HPDE6-E6E7 (cell line): ENCODE results near the gene TMTC2.
"Not testable (repeated sequence)": the region's sequence is repeated elsewhere in the genome, so short reads cannot be mapped to it uniquely, and the experiment has no call there.

Source experiments
- DNase-seq: peaks from one replicate; pipeline ENCODE4 v3.0.0; 2011; ENCODE audit warnings: missing footprints; ENCODE audit errors: extremely low spot score

Gene TMTC2

GRCh38 chr12:83077041-83077440 lies 390.3 kb downstream of the TMTC2 start:
- no peak for DNase-seq

GRCh38 chr12:83082690-83083276 lies 396.1 kb downstream of the TMTC2 start:
- DNase-seq: no peak

- DNase-seq: no peak
Observed at GRCh38 chr12:83083616-83084015, 396.9 kb downstream of the TMTC2 start.

- no peak for DNase-seq
Observed at GRCh38 chr12:83084516-83085234, 398.0 kb downstream of the TMTC2 start.

- no peak for DNase-seq
Observed at GRCh38 chr12:83086023-83086422, 399.3 kb downstream of the TMTC2 start.

GRCh38 chr12:83089575-83089974 lies 402.9 kb downstream of the TMTC2 start:
- DNase-seq: no peak

- no peak for DNase-seq
Observed at GRCh38 chr12:83092129-83092528, 405.4 kb downstream of the TMTC2 start.

- DNase-seq: no peak
Observed at GRCh38 chr12:83092606-83093005, 405.9 kb downstream of the TMTC2 start.

- no peak for DNase-seq
Observed at GRCh38 chr12:83093426-83093825, 406.7 kb downstream of the TMTC2 start.

GRCh38 chr12:83097643-83098342 lies 411.1 kb downstream of the TMTC2 start:
- no peak for DNase-seq

GRCh38 chr12:83099436-83099835 lies 412.7 kb downstream of the TMTC2 start:
- no peak for DNase-seq

- no peak for DNase-seq
Observed at GRCh38 chr12:83102499-83102898, 415.8 kb downstream of the TMTC2 start.

GRCh38 chr12:83106873-83107272 lies 420.2 kb downstream of the TMTC2 start:
- DNase-seq: no peak

GRCh38 chr12:83110424-83110823 lies 423.7 kb downstream of the TMTC2 start:
- no peak for DNase-seq

GRCh38 chr12:83113945-83114344 lies 427.2 kb downstream of the TMTC2 start:
- DNase-seq: no peak

- DNase-seq: no peak
Observed at GRCh38 chr12:83114966-83115365, 428.3 kb downstream of the TMTC2 start.

- not testable (repeated sequence) for DNase-seq
Observed at GRCh38 chr12:83117926-83118325, 431.2 kb downstream of the TMTC2 start.

- DNase-seq: no peak
Observed at GRCh38 chr12:83121897-83122622, 435.4 kb downstream of the TMTC2 start.

GRCh38 chr12:83122623-83122934 lies 435.9 kb downstream of the TMTC2 start:
- DNase-seq: no peak

GRCh38 chr12:83123039-83123438 lies 436.3 kb downstream of the TMTC2 start:
- no peak for DNase-seq

GRCh38 chr12:83128540-83128939 lies 441.8 kb downstream of the TMTC2 start:
- no peak for DNase-seq

GRCh38 chr12:83130178-83130577 lies 443.5 kb downstream of the TMTC2 start:
- DNase-seq: no peak

GRCh38 chr12:83132360-83132759 lies 445.7 kb downstream of the TMTC2 start:
- no peak for DNase-seq
